AG09309 (cell line): ENCODE data around the gene CCDC102B.

ENCODE experiments used
- DNase-seq: peaks from one replicate; pipeline ENCODE4 v3.0.0-alpha.2; 2010; ENCODE audit warnings: low read depth
- H3K4me3 ChIP-seq: 2 replicates; pipeline ENCODE4 v1.5.1; 2011; ENCODE audit warnings: mild to moderate bottlenecking, low read depth, low read length, moderate library complexity; ENCODE audit not compliant: control insufficient read depth
- TF ChIP-seq, protein P1 (sequence below): IDR thresholded peaks from 2 replicates; pipeline ENCODE4 v1.5.1; 2011; ENCODE audit warnings: mild to moderate bottlenecking, low read depth, low read length, inconsistent platforms; ENCODE audit not compliant: insufficient read depth, control insufficient read depth; ENCODE audit errors: missing control alignments

The CCDC102B gene

DNA sequence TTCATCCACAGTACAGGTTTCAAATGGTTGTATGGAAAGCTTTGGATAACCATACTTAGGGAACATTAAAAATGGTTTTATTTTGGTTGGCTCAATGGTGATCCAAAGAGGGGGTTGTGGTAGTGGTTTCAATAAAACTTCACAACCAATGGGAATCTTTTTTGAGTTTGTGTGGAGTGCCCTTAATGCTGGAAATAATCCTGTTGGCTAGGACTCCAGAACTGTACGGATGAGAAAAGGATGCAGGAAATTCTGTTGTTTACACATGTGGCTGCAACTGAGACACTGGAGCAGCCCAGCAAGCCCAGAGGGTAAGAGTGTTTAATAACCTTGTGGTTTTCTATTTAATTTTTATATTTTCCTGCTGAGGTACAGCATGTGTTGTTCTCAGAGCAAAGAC lies at the start of gene CCDC102B:
Gene CCDC102B (plus strand): TSS at position 210 of the 400 bp plus-strand sequence. CDS start 38,684 bp downstream, outside the sequence.
- no peak within 1 kb of the TSS for H3K4me3 ChIP-seq
- DNase-seq, result peak; percentile 91
- TF ChIP-seq, protein P1, sequence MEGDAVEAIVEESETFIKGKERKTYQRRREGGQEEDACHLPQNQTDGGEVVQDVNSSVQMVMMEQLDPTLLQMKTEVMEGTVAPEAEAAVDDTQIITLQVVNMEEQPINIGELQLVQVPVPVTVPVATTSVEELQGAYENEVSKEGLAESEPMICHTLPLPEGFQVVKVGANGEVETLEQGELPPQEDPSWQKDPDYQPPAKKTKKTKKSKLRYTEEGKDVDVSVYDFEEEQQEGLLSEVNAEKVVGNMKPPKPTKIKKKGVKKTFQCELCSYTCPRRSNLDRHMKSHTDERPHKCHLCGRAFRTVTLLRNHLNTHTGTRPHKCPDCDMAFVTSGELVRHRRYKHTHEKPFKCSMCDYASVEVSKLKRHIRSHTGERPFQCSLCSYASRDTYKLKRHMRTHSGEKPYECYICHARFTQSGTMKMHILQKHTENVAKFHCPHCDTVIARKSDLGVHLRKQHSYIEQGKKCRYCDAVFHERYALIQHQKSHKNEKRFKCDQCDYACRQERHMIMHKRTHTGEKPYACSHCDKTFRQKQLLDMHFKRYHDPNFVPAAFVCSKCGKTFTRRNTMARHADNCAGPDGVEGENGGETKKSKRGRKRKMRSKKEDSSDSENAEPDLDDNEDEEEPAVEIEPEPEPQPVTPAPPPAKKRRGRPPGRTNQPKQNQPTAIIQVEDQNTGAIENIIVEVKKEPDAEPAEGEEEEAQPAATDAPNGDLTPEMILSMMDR, result no peak

DNA sequence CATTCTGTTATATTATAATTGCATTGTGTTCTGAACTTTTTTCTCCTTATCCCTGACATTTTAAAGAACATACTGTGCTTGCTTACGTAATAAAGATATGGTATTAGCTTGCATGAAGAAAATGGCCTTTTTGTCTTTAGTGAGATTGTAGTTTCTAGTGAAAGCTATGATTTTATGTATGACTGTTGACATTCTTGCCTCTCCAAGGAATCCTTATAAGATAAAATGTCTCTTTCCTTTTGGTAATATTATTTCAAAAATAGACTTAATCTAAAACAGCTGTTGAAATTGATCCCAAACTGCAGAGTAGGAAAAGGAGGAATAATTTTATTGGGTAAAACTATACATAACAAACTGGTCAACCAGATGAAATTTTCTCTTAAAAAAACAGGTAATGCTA lies 40.8 kb upstream of the CCDC102B start:
- no peak for DNase-seq
- no peak overlapping the region for H3K4me3 ChIP-seq
- TF ChIP-seq, protein P1, result no peak

DNA sequence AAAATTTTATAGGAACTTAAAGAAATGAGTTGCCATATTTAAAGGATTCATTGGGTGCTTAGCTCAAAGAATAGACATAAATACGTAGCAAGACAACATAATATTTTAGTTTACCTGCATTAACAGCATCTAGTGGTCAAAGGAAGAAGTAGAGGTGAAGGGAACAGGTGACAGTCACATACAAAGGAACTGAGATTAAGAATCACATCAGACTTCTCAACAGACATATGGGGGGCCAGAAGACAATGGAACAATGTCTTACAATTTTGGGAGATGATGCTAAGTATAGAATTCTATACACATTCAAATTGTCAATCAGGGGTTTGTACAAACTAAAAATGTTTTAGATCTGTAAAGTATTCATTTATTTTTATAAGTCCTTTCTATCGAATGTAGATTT lies 38.6 kb upstream of the CCDC102B start:
- no peak overlapping the region for H3K4me3 ChIP-seq

DNA sequence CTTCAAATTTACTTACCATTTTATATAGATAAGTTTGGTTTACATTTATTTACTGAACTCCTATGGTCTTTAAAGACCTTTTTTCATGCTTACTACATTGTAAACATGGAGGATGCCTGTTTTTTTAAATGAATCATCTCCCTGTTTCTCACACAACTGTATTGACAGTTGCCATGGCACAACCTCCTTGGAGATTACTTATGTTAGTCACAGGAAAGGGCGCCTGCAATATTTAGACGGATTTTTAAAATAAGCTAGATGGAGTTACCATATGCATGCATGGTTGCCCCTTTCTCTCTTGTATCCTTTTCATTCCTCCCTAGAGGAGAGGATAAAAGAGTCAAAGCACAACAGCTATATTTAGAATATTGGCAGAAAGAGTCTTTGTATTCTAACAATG lies 34.8 kb upstream of the CCDC102B start:
- DNase-seq, result no peak
- no peak overlapping the region for H3K4me3 ChIP-seq
- TF ChIP-seq, protein P1, result no peak

More for the DNA sequence above, 38.6 kb upstream of the CCDC102B start:
- no peak for DNase-seq
- TF ChIP-seq, protein P1, result no peak

DNA sequence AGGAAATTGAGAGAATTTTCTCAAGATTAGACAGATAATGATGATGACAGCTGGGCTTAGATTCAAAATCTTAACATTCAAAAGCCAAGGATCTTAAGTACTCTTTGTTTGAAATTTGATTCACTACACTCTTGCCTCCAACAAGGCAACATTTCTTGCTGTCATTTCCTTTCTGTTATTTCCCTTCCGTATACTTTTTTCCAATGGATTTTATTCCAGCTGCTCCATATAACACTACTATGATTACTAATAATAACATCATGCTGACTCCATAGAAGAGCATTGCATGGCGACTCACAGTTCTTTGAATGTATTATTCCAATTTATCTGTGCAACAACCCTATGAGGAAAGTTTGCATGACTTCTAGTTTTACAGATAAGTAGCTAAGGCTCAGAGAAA lies 33.9 kb upstream of the CCDC102B start:
- no peak overlapping the region for H3K4me3 ChIP-seq
- DNase-seq, result no peak
- TF ChIP-seq, protein P1, result no peak

DNA sequence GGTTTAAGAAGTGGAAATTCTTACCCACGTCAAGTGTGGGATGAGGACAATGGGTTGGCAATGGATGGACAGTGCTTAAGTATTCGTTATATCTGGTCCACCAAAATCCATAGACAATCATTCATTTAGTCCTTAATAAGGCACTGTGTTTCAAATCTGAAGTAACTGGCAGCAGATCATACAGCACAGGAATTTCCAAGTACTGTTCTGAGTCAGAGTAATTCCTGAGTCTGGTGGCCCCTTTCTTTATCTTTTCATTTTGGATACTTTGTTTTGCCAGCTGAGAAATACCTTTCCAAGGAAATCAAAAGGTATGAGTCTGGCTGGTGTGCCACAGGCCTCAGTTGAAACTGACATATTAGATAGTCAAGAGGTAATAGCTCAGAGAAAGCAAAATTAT lies 31.4 kb upstream of the CCDC102B start:
- no peak for DNase-seq
- no peak overlapping the region for H3K4me3 ChIP-seq
- TF ChIP-seq, protein P1, result no peak

DNA sequence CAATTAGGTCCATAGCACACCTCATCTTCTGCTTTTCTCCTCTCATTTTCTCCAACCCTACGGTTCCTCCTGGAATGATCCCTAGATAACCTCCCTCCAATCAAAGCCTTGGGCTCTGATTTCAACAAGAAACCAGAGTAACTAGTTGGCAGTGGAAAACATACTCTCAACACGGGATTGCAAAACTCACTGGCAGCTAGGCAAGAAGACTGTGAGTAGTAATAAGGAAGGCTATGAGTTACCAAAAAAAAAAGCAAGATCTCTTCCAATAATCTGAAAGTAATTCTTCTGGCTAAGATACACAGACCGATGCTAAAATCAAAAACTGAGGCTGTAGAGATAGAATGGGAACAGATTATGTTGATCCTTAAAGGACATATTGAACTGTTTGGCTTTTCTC lies 28.4 kb upstream of the CCDC102B start:
- H3K4me3 ChIP-seq, result no peak overlapping the region
- peak; percentile 39 for DNase-seq
- TF ChIP-seq, protein P1, result no peak
